GM12872 (cell line): ENCODE results near the gene ASIC1.

Experiments
- CTCF ChIP-seq: IDR thresholded peaks from 3 replicates; pipeline ENCODE4 v1.5.1; 2011; ENCODE audit warnings: low read depth, mild to moderate bottlenecking, low read length, moderate library complexity; ENCODE audit not compliant: insufficient read depth

Gene ASIC1

DNA sequence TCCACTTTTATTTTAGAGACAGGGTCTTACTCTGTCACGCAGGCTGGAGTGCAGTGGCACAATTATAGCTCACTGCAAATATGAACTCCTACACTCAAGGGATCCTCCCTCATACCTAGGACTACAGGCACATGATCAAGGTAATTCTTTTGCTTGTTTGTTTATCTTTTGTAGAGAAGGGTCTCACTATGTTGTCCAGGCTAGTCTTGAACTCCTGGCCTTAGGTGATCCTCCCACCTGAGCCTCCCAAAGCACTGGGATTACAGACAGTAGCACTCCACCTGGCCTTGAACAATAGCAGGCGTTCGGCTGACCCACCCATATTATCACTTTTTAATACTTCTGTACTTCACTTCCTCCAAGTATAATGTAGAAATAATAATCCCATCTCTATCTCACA lies 30.7 kb upstream of the ASIC1 start:
- no peak for TF ChIP-seq CTCF

DNA sequence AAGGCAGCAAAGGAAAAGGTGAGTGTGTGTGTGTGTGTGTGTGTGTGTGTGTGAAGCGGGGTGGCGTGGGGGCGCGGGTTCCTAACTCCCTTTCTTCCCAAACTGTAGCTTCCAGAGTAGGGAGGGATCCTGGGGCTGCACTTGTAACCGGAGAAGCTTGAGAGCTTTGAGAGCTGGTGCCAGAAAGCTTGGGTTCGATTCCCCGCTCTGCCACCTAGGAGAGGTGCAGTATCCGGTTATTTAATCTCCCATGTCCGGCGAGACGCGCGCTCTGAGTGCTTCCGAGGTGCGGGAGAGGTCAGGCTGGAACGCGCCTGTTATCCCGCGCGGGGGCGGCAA lies 24.9 kb upstream of the ASIC1 start:
- TF ChIP-seq CTCF = no peak

GRCh38 chr12:50032854-50033581 lies 24.4 kb upstream of the ASIC1 start:
- TF ChIP-seq CTCF = no peak

GRCh38 chr12:50038336-50038735 lies 19.1 kb upstream of the ASIC1 start:
- TF ChIP-seq CTCF = no peak

DNA sequence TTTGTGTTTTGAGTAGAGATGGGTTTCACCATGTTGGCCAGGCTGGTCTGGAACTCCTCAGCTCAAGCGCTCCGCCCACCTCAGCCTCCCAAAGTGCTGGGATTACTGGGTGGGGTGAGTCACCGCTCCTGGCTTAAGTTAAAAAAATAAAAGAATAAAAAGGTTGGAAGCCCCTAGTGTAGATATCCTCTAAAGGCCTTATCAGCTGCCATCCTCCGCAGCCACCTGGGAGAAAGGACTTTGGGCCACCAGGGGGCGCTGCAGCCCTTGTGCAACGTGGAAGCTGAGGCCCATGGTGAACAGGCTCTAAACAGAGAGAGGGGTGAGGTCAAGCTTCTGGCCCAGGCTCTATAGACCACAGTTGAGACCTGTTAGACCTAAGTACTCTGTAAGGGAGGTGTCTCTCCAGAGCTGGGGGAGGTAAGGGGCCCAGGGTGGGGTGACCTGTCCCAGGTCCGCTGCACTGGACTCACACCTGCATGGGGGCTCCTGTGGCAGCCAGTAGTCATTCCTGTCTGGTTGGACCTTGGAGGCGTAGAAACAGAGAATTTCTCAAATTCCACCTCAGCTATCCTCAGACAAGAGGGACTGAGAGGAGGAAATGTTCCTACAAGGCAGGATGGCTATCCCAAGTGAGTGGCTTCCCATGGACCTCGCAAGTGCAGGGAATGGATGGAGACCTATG lies 18.1 kb upstream of the ASIC1 start:
- peak; percentile 91 for TF ChIP-seq CTCF

DNA sequence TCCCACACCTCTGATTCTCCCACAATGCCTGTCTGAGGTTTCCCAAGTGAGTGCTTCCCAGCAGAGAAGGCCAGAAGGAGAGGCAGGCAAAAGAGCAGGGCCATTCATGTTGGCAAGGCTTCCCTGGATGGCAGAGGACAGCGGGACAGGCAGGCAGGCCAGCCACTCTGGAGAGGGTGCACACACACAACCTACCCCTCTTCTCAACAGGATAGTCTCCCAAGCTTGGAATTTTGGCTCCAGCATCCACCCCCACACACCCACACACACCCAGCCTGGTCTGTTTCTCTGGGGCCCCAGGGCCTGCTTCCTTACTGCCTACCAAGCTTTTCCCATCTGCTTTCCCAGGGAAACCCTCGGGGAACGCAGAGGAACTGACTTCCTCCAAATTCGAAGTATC lies 16.7 kb upstream of the ASIC1 start:
- TF ChIP-seq CTCF = no peak

DNA sequence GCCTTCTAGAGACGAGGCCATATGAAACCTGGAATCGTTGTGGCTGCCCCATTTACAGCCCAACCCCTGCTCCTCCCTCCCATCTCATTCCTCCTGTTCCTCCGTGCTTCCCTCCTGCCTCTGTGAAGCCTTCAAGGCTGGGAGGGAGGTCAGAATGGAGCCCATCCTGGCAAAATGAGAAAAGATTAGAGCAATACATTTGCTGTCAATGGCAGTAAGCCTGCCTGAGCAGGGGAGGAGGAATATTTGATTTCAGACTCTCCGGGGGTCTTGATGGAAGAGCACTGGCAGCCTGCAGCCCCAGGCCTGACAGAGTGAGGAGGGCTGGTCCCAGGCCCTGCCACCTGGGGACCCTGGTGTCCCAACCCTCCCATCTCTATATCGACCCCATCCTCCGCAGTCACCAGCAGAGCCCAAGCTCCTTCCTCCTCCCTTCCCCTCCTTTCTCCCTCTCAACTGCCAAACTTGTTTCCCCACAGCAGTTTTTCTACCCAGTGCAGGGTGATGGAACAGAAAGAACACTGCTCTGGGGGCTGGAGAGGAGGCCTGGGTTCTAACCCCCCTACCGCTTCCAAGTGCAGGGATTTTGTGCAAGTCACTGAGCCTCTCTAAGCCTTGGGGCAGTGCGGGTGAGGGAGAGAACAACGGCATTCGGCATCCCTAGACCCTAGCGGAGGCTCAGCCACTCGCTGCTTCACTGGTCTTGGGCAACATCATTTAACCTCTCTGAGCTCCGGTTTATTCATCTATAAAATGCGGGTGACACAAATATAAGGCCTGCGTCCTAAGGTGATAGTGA lies 16.1 kb upstream of the ASIC1 start:
- TF ChIP-seq CTCF = no peak
